ENCODE results near the gene CAPN10.

DNA sequence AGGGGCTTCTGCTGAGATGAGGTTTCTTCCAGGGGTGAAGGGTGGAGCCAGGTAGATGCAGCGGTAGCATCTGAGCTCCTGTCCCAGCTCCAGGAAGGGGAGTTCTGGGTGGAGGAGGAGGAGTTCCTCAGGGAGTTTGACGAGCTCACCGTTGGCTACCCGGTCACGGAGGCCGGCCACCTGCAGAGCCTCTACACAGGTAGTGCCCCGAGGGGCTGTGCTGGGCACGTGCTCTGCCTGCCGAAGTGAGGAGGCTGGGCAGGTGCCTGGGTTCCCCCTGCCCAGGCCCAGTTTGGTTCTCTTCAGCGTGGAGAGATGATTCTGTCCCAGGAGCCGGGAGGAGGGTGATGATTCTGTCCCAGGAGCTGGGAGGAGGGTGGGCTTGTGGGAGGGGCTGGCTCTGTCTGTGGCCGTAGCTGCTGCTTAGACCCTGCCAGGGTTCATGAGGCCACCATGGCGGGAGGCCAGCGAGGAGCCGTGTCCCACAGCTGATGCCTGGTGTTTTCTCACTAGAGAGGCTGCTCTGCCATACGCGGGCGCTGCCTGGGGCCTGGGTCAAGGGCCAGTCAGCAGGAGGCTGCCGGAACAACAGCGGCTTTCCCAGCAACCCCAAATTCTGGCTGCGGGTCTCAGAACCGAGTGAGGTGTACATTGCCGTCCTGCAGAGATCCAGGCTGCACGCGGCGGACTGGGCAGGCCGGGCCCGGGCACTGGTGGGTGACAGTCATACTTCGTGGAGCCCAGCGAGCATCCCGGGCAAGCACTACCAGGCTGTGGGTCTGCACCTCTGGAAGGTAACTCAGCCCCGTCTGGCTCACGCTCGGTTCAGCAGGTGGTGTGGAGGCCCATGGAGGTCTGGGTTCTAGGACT, 8.2 kb downstream of the CAPN10 start:
- TF ChIP-seq EZH2 (IDR thresholded peaks at IDR 0.05) (no peak), POLR2AphosphoS5 (IDR thresholded peaks at IDR 0.05; ENCODE audit: borderline replicate concordance, low read depth, low read length) (no peak)
